Smooth muscle cell of the umbilical artery (primary cell): ENCODE results near the gene NSUN6. TPM values are rescaled to one million over a fixed set of nuclear protein-coding genes. Genes with fewer than 3 reads are reported as not detected.

Source experiments
- total RNA-seq: library from RNA; depleted of rRNA; stranded (reverse); fragments of >200 nt; gene quantifications from 2 replicates; pipeline ENCODE4 v1.2.3, GENCODE V29; 2014

NSUN6 gene, protein sequence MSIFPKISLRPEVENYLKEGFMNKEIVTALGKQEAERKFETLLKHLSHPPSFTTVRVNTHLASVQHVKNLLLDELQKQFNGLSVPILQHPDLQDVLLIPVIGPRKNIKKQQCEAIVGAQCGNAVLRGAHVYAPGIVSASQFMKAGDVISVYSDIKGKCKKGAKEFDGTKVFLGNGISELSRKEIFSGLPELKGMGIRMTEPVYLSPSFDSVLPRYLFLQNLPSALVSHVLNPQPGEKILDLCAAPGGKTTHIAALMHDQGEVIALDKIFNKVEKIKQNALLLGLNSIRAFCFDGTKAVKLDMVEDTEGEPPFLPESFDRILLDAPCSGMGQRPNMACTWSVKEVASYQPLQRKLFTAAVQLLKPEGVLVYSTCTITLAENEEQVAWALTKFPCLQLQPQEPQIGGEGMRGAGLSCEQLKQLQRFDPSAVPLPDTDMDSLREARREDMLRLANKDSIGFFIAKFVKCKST
- total RNA-seq = 9.5 and 13.0 TPM in 2 replicates

DNA sequence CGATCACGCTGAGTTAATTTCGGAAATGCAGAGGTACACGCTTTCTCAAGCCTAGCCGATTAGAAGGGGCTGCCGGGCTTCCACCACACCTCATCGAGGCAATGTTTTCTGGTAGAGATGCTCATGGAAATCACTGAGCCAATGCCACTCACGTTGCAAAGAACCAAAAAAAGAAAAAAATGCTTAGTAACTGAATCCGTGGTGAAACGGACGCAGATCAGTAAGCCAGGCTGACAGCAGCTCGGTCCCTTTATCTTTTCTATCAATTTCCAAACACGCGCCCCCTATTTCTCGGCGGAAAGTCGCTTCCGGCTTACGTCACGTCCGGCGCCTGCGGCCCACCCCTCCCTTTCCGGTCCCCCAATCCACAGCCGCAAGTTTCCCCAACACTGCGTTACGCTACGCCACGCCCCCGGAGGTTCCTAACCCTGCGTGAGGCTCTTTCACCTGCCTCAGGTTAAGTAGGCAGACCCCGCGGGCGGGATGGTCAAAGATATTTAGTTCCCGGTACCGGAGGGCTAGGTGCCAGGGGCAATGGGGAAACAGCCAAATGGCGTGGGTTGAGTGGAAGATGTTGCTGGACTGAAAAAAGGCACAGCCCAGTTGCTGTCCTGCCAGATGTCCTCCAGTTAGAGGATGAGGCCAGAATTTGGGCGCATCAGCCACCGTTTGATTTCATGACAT is at the start of gene NSUN6:
NSUN6 (minus strand) TSS at position 264 of the 684 bp plus-strand sequence. CDS start 384 bp downstream, outside the sequence.

GRCh38 chr10:18659125-18659818 is 7.9 kb upstream of the NSUN6 start, which contains the start of gene ARL5B:
ARL5B (plus strand) TSS chr10:18659431; CDS start chr10:18659638, 207 bp downstream.

Other genes with a start within 250 kb of the NSUN6 start
- 24.6 and 28.5 TPM in 2 replicates for gene ARL5B, start 7.8 kb upstream of the NSUN6 start, total RNA-seq